Trophoblast cell (in vitro differentiated cells and primary cell): ENCODE results near the gene MAPK8IP2.

Experiments
- DNase-seq, 2 donors: peaks; one replicate each; pipeline ENCODE4 v3.0.0-alpha.2; 2016
- H2AFZ ChIP-seq: 2 replicates; pipeline ENCODE4 v1.6.1; 2013; ENCODE audit warnings: low read length, moderate library complexity, mild to moderate bottlenecking; ENCODE audit not compliant: insufficient read depth, poor library complexity
- H2AK5ac ChIP-seq: 2 replicates; pipeline ENCODE4 v1.6.1; 2013; ENCODE audit warnings: mild to moderate bottlenecking, low read length
- H2BK120ac ChIP-seq: 2 replicates; pipeline ENCODE4 v1.6.1; 2013; ENCODE audit warnings: low read length, mild to moderate bottlenecking, moderate library complexity; ENCODE audit not compliant: insufficient read depth, poor library complexity
- H2BK12ac ChIP-seq: 2 replicates; pipeline ENCODE4 v1.6.1; 2013; ENCODE audit warnings: mild to moderate bottlenecking, low read length, moderate library complexity
- H2BK5ac ChIP-seq: 2 replicates; pipeline ENCODE4 v1.6.1; 2013; ENCODE audit warnings: low read length, low read depth, moderate library complexity, mild to moderate bottlenecking; ENCODE audit not compliant: poor library complexity
- H3K14ac ChIP-seq: 2 replicates; pipeline ENCODE4 v1.6.1; 2013; ENCODE audit warnings: mild to moderate bottlenecking, low read length
- H3K18ac ChIP-seq: 2 replicates; pipeline ENCODE4 v1.6.1; 2013; ENCODE audit warnings: mild to moderate bottlenecking, low read length
- H3K23ac ChIP-seq: 2 replicates; pipeline ENCODE4 v1.6.1; 2013; ENCODE audit warnings: low read length
- H3K27ac ChIP-seq: 2 replicates; pipeline ENCODE4 v1.5.1; 2013; ENCODE audit warnings: low read depth, mild to moderate bottlenecking, inconsistent platforms, low read length, moderate library complexity
- H3K27me3 ChIP-seq: 2 replicates; pipeline ENCODE4 v1.6.1; 2013; ENCODE audit warnings: inconsistent platforms, mild to moderate bottlenecking, low read length, moderate library complexity; ENCODE audit not compliant: insufficient read depth
- H3K36me3 ChIP-seq, 2 experiments: 1 replicate in 1 of 2; 2 replicates in 1 of 2; pipeline ENCODE4 v1.6.1; 2013; ENCODE audit warnings: low read length in 2 of 2, mild to moderate bottlenecking in 2 of 2, moderate library complexity in 1 of 2; ENCODE audit not compliant: insufficient read depth in 2 of 2, control insufficient read depth in 1 of 2
- H3K4ac ChIP-seq: 2 replicates; pipeline ENCODE4 v1.6.1; 2013; ENCODE audit warnings: low read depth, mild to moderate bottlenecking, low read length, moderate library complexity
- H3K4me1 ChIP-seq, 2 experiments: 1 replicate in 1 of 2; 2 replicates in 1 of 2; pipeline ENCODE4 v1.6.1; 2013; ENCODE audit warnings: low read length in 2 of 2, mild to moderate bottlenecking in 2 of 2, moderate library complexity in 1 of 2; ENCODE audit not compliant: insufficient read depth in 2 of 2, control insufficient read depth in 1 of 2
- H3K4me2 ChIP-seq: 2 replicates; pipeline ENCODE4 v1.6.1; 2013; ENCODE audit warnings: inconsistent platforms, mild to moderate bottlenecking, low read length, moderate library complexity
- H3K4me3 ChIP-seq: 2 replicates; pipeline ENCODE4 v1.5.1; 2013; ENCODE audit warnings: mild to moderate bottlenecking, low read depth, low read length, inconsistent platforms
- H3K79me1 ChIP-seq: one replicate; pipeline ENCODE4 v1.6.1; 2013; ENCODE audit warnings: low read length
- H3K79me2 ChIP-seq: 2 replicates; pipeline ENCODE4 v1.6.1; 2013; ENCODE audit warnings: low read length, mild to moderate bottlenecking; ENCODE audit not compliant: control insufficient read depth, insufficient read depth, poor library complexity
- H3K9ac ChIP-seq: 2 replicates; pipeline ENCODE4 v1.6.1; 2013; ENCODE audit warnings: mild to moderate bottlenecking, low read length
- H3K9me3 ChIP-seq: 2 replicates; pipeline ENCODE4 v1.6.1; 2013; ENCODE audit warnings: low read depth, mild to moderate bottlenecking, control low read depth, inconsistent platforms, low read length; ENCODE audit not compliant: insufficient read depth
- H4K12ac ChIP-seq: 2 replicates; pipeline ENCODE4 v1.6.1; 2013; ENCODE audit warnings: low read depth, mild to moderate bottlenecking, low read length, moderate library complexity
- H4K8ac ChIP-seq: 2 replicates; pipeline ENCODE4 v1.6.1; 2013; ENCODE audit warnings: low read depth, mild to moderate bottlenecking, low read length, moderate library complexity
- H4K91ac ChIP-seq: one replicate; pipeline ENCODE4 v1.6.1; 2013; ENCODE audit warnings: low read depth, mild to moderate bottlenecking, low read length, moderate library complexity
- WGBS: extraction: QIAGEN DNeasy Blood & Tissue Kit; methylation state at CpG from one replicate; pipeline ENCODE4 v1.1.7; 2013; ENCODE audit warnings: missing lambda C conversion rate; ENCODE audit not compliant: insufficient read length, insufficient coverage; ENCODE audit errors: extremely low coverage; 5-methylcytosine and 5-hydroxymethylcytosine counted together

Gene MAPK8IP2

GRCh38 chr22:50582493-50583293 lies 17.9 kb upstream of the MAPK8IP2 start, which contains the start of gene CHKB:
Gene CHKB (minus strand): TSS chr22:50582849. CDS start chr22:50582781, 68 bp downstream.
- Histone ChIP-seq H3K14ac (peak within 1 kb of the TSS; percentile 99), H3K18ac (peak within 1 kb of the TSS; percentile 99), H4K8ac (peak within 1 kb of the TSS; percentile 99), H2BK120ac (peak within 1 kb of the TSS; percentile 98), H3K27ac (peak within 1 kb of the TSS; percentile 98), H3K36me3 (peaks cover 22 to 26% of the 10 kb centered on the region in 2 experiments), H3K4me2 (peak within 1 kb of the TSS; percentile 96), H2AFZ (peak within 1 kb of the TSS; percentile 96), H2BK12ac (no peak within 1 kb of the TSS), H3K4me1 (peaks cover 21 to 25% of the 10 kb centered on the region in 2 experiments), H3K27me3 (no peaks in the 10 kb centered on the region), H3K4me3 (peak within 1 kb of the TSS; percentile 87), H3K4ac (peak within 1 kb of the TSS; percentile 90), H3K79me2 (peaks cover 8% of the 10 kb centered on the region), H2AK5ac (peak within 1 kb of the TSS; percentile 81), H3K9me3 (no peaks in the 10 kb centered on the region), H4K91ac (peak within 1 kb of the TSS; percentile 98), H4K12ac (peak within 1 kb of the TSS; percentile 97), H3K23ac (peak within 1 kb of the TSS; percentile 3), H3K79me1 (peaks cover 8% of the 10 kb centered on the region), H3K9ac (peak within 1 kb of the TSS; percentile 95), H2BK5ac (peak within 1 kb of the TSS; percentile 97)
- WGBS, result no CpG with 5 or more reads among the region's 96 CpGs
- peak; percentile 98 to 100 for DNase-seq

DNA sequence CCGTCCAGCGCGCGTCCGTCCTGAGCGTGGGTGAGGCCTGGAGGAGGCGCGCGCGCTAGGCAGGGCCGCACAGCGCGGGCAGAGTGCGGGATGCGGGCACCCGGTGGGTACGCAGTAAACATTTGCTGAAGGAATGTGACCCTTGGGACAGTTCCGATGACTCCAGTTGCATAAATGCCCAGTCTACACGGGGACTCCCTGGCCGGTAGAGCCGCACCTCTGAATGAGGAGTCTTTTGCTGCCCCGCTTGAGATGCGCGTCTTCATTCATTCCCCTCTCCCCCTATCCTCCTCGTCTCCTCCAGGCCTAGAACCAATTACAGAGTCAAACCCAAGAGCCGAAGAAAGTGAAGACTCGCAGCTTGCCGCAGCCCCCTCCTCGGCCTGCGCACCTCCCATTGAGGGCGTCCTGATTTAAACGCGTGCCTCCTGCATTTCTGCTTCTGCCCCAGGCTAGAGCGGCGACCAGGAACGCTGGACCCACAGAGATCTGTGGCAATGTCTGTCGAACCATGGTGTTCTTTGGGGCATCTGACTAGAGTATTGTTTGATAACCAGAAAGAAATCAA lies 17.2 kb upstream of the MAPK8IP2 start:
- Histone ChIP-seq H3K23ac (no peak overlapping the region), H4K8ac (peak overlapping the region; percentile 84), H4K91ac (peak overlapping the region; percentile 58), H2BK120ac (peak overlapping the region; percentile 56), H2AK5ac (peak overlapping the region; percentile 56), H2AFZ (peak overlapping the region; percentile 64), H3K79me2 (peaks cover 8% of the 10 kb centered on the region), H3K4me1 (peaks cover 21 to 26% of the 10 kb centered on the region in 2 experiments), H3K36me3 (peaks cover 22 to 25% of the 10 kb centered on the region in 2 experiments), H3K27ac (peak overlapping the region; percentile 66), H3K18ac (peak overlapping the region; percentile 84), H3K14ac (peak overlapping the region; percentile 84), H3K27me3 (no peaks in the 10 kb centered on the region), H2BK5ac (peak overlapping the region; percentile 24), H2BK12ac (no peak overlapping the region), H3K9me3 (no peaks in the 10 kb centered on the region), H3K4ac (peak overlapping the region; percentile 72), H4K12ac (peak overlapping the region; percentile 83), H3K4me2 (peak overlapping the region; percentile 95), H3K4me3 (peak overlapping the region; percentile 83), H3K9ac (peak overlapping the region; percentile 90), H3K79me1 (peaks cover 8% of the 10 kb centered on the region)
- DNase-seq, result peak; percentile 96 to 98
- no CpG with 5 or more reads among the region's 37 CpGs for WGBS

DNA sequence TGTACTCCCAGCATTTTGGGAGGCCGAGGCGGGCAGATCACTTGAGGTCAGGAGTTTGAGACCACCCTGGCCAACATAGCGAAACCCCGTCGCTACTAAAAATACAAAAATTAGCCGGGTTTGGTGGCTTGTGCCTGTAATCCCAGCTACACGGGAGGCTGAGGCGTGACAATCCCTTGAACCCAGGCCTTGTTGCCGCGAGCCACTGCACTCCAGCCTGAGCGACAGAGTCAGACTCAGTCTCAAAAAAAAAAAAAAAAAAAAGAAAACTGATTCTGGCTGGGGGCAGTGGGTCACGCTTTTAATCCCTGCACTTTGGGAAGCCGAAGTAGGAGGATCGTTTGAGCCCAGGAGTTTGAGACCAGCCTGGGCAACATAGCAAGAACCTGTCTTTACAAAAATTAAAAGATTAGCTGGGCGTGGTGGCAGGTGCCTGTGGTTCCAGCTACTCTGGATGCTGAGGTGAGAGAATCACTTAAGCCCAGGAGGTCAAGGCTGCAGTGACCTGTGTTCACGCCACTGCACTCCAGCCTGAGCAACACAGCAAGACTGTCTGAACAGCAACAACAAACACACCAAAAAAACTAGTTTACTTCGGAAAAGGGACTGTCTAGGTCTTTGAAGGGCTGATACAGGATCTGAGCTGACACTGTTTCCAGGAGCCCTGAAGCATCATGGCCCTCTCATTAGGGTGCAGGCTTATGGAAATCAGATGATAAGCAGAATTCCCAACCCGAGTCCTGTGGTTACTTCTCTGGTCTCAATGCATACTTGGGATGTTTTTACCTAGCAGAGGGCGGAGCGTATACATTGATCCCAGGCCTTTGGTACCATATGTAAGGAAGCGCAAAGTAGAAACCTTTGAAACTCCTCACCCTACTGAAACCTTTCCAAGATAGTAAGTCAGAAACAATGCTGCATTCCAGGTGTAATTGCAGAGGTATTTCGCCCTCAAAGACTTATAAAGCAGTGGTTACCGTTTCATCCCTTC lies 16.2 kb upstream of the MAPK8IP2 start:
- Histone ChIP-seq H3K4ac (no peak overlapping the region), H2AFZ (no peak overlapping the region), H4K91ac (no peak overlapping the region), H3K79me2 (peaks cover 8% of the 10 kb centered on the region), H4K8ac (no peak overlapping the region), H2AK5ac (no peak overlapping the region), H3K23ac (no peak overlapping the region), H4K12ac (no peak overlapping the region), H3K14ac (no peak overlapping the region), H2BK12ac (no peak overlapping the region), H2BK5ac (no peak overlapping the region), H3K9me3 (no peaks in the 10 kb centered on the region), H3K18ac (no peak overlapping the region), H3K27ac (no peak overlapping the region), H3K4me3 (no peak overlapping the region), H3K9ac (no peak overlapping the region), H3K79me1 (peaks cover 8% of the 10 kb centered on the region), H3K4me1 (peaks cover 21 to 26% of the 10 kb centered on the region in 2 experiments), H3K27me3 (no peaks in the 10 kb centered on the region), H2BK120ac (no peak overlapping the region), H3K4me2 (no peak overlapping the region), H3K36me3 (peaks cover 14 to 15% of the 10 kb centered on the region in 2 experiments)
- WGBS, result no CpG with 5 or more reads among the region's 23 CpGs
- DNase-seq, result peak; percentile 61 to 75

GRCh38 chr22:50585238-50585637 lies 15.4 kb upstream of the MAPK8IP2 start:
- Histone ChIP-seq H3K79me2 (peaks cover 8% of the 10 kb centered on the region), H2BK12ac (no peak overlapping the region), H3K4ac (no peak overlapping the region), H3K18ac (no peak overlapping the region), H4K12ac (no peak overlapping the region), H3K36me3 (peaks cover 7 to 12% of the 10 kb centered on the region in 2 experiments), H2BK5ac (no peak overlapping the region), H3K23ac (no peak overlapping the region), H4K91ac (no peak overlapping the region), H3K27me3 (no peaks in the 10 kb centered on the region), H3K27ac (no peak overlapping the region), H3K9ac (no peak overlapping the region), H2BK120ac (no peak overlapping the region), H2AK5ac (no peak overlapping the region), H3K4me3 (no peak overlapping the region), H3K79me1 (peaks cover 8% of the 10 kb centered on the region), H2AFZ (no peak overlapping the region), H3K9me3 (no peaks in the 10 kb centered on the region), H3K14ac (no peak overlapping the region), H3K4me1 (peaks cover 21 to 26% of the 10 kb centered on the region in 2 experiments), H3K4me2 (no peak overlapping the region), H4K8ac (no peak overlapping the region)
- no CpG with 5 or more reads among the region's 3 CpGs for WGBS
- no peak for DNase-seq
